ENCODE results near the gene MT2A. TPM values are rescaled to one million over a fixed set of nuclear protein-coding genes. Genes with fewer than 3 reads are reported as not detected.

The MT2A gene
- total and polyA plus RNA-seq, 2 donors (not counting 1 experiment from before 2014, with no cell fraction given), result 3.1 to 14.4 TPM

- Histone ChIP-seq H3K9ac (ENCODE audit: low read length) (no peak overlapping the region), H2AFZ (ENCODE audit: insufficient read depth, low read depth, low read length, poor library complexity, severe bottlenecking) (no peak overlapping the region), H3K36me3 (replicated peaks in 1 of 2; ENCODE audit: control extremely low read depth in 1 of 2, control insufficient read depth in 1 of 2, extremely low read depth in 1 of 2, insufficient read depth in 2 of 2, low read length in 1 of 2) (no peaks in the 10 kb centered on the region), H3K9me3 (ENCODE audit: control extremely low read depth in 1 of 3, control insufficient read depth in 2 of 3, insufficient read depth in 1 of 3, low read length in 2 of 3) (peaks cover 0 to 4% (median 0%) of the 10 kb centered on the region in 3 donors), H3K27ac (ENCODE audit: low read length in 2 of 2) (no peak overlapping the region), H3K27me3 (replicated peaks in 1 of 4; ENCODE audit: control extremely low read depth in 1 of 4, control insufficient read depth in 3 of 4, insufficient read depth in 4 of 4, low read length in 3 of 4) (peaks cover 0 to 70% (median 25%) of the 10 kb centered on the region in 4 experiments), H3K4me3 (ENCODE audit: control extremely low read depth in 1 of 5, extremely low read depth in 1 of 5, insufficient read depth in 1 of 5, low read depth in 2 of 5, low read length in 4 of 5) (no peak overlapping the region), H4K20me1 (ENCODE audit: control insufficient read depth, insufficient read depth, low read length, poor library complexity, severe bottlenecking) (no peaks in the 10 kb centered on the region), H3K4me2 (replicated peaks; ENCODE audit: low read depth, low read length, poor library complexity, severe bottlenecking) (no peak overlapping the region), H3K4me1 (ENCODE audit: control insufficient read depth in 2 of 2, insufficient read depth in 2 of 2, low read length in 2 of 2) (peaks cover 18 to 27% of the 10 kb centered on the region in 2 donors), H3K79me2 (ENCODE audit: control insufficient read depth, insufficient read depth, low read length) (no peaks in the 10 kb centered on the region)
- WGBS (ENCODE audit: insufficient coverage), result no CpG with 5 or more reads among the region's 2 CpGs
- no peak overlapping the region for H3K27ac Mint-ChIP-seq
- CTCF ChIA-PET, result no interaction called here
- H3K27me3 Mint-ChIP-seq, result peaks cover 78% of the 10 kb centered on the region
- ATAC-seq (ENCODE audit: low read depth) (no peak), DNase-seq (no peak)
- H3K9me3 Mint-ChIP-seq (ENCODE audit: insufficient read depth), result no peaks in the 10 kb centered on the region
- TF ChIP-seq CTCF (IDR thresholded peaks at IDR 0.05), result no peak
- TF ChIP-seq EZH2 (IDR thresholded peaks at IDR 0.05; ENCODE audit: borderline replicate concordance, insufficient read depth, low read depth, low read length, poor library complexity, severe bottlenecking), result no peak
- intact Hi-C loops (cut with micrococcal nuclease), result no loop called here
- POLR2A ChIA-PET, result interaction anchor here (0.5 kb wide), 1 partner anchor 14 kb away, joined by 3 read pairs; no protein-coding TSS in a partner anchor
- no peak overlapping the region for H3K4me3 Mint-ChIP-seq
- H3K4me1 Mint-ChIP-seq, result peaks cover 24% of the 10 kb centered on the region
Observed at GRCh38 chr16:56641166-56641565, 32.8 kb downstream of the MT2A start.

- H2AFZ ChIP-seq (ENCODE audit: insufficient read depth, low read depth, low read length, poor library complexity, severe bottlenecking), result peak overlapping the region; percentile 57
- POLR2A ChIA-PET, result interaction anchor here (0.6 to 1.4 kb wide), 2 partner anchors 35 to 274 kb away, joined by 3 to 9 read pairs; partner anchors contain the start of gene MT2A
- H3K9me3 ChIP-seq (ENCODE audit: control extremely low read depth in 1 of 3, control insufficient read depth in 2 of 3, insufficient read depth in 1 of 3, low read length in 2 of 3), result peaks cover 0 to 4% (median 0%) of the 10 kb centered on the region in 3 donors
- Mint-ChIP-seq H3K9me3 (ENCODE audit: insufficient read depth) (no peaks in the 10 kb centered on the region), H3K4me3 (peak overlapping the region; percentile 67), H3K4me1 (peaks cover 17% of the 10 kb centered on the region), H3K27me3 (peaks cover 70% of the 10 kb centered on the region), H3K27ac (peak overlapping the region; percentile 6)
- CTCF ChIA-PET, result interaction anchor here (0.7 to 2.1 kb wide), 7 partner anchors 10 to 129 kb away, joined by 3 to 12 read pairs (median 5); partner anchors contain the start of gene MT1B
- H3K9ac ChIP-seq (ENCODE audit: low read length), result peak overlapping the region; percentile 40
- H3K4me3 ChIP-seq (ENCODE audit: control extremely low read depth in 1 of 5, extremely low read depth in 1 of 5, insufficient read depth in 1 of 5, low read depth in 2 of 5, low read length in 4 of 5), result peak overlapping the region in 3 of 5 experiments; percentile 17 to 33 (median 33)
- DNase-seq (peak; percentile 57), ATAC-seq (ENCODE audit: low read depth) (peak; percentile 100)
- H3K27ac ChIP-seq (ENCODE audit: low read length in 2 of 2), result no peak overlapping the region
- no peaks in the 10 kb centered on the region for H3K36me3 ChIP-seq (replicated peaks in 1 of 2; ENCODE audit: control extremely low read depth in 1 of 2, control insufficient read depth in 1 of 2, extremely low read depth in 1 of 2, insufficient read depth in 2 of 2, low read length in 1 of 2)
- no peaks in the 10 kb centered on the region for H3K79me2 ChIP-seq (ENCODE audit: control insufficient read depth, insufficient read depth, low read length)
- TF ChIP-seq CTCF (IDR thresholded peaks at IDR 0.05) (no peak), EZH2 (IDR thresholded peaks at IDR 0.05; ENCODE audit: borderline replicate concordance, insufficient read depth, low read depth, low read length, poor library complexity, severe bottlenecking) (no peak)
- 9% methylated on average over 42 of the region's 42 CpGs for WGBS (ENCODE audit: insufficient coverage)
- no peaks in the 10 kb centered on the region for H4K20me1 ChIP-seq (ENCODE audit: control insufficient read depth, insufficient read depth, low read length, poor library complexity, severe bottlenecking)
- H3K4me2 ChIP-seq (replicated peaks; ENCODE audit: low read depth, low read length, poor library complexity, severe bottlenecking), result peak overlapping the region; percentile 65
- peaks cover 18 to 21% of the 10 kb centered on the region in 2 donors for H3K4me1 ChIP-seq (ENCODE audit: control insufficient read depth in 2 of 2, insufficient read depth in 2 of 2, low read length in 2 of 2)
- H3K27me3 ChIP-seq (replicated peaks in 1 of 4; ENCODE audit: control extremely low read depth in 1 of 4, control insufficient read depth in 3 of 4, insufficient read depth in 4 of 4, low read length in 3 of 4), result peaks cover 0 to 68% (median 25%) of the 10 kb centered on the region in 4 experiments
- intact Hi-C loops (cut with micrococcal nuclease), result loop anchor here (1.0 kb wide), 2 partner anchors 14 to 35 kb away; partner anchors contain the start of genes MT1F and MT2A
Observed at GRCh38 chr16:56643080-56643778, 34.8 kb downstream of the MT2A start.
